Immature natural killer cell (primary cell): ENCODE measurements around the gene TBC1D22A. TPM values are rescaled to one million over a fixed set of nuclear protein-coding genes. Genes with fewer than 3 reads are reported as not detected.
A peak's percentile ranks its signal among the peaks of the same experiment; 100 is the strongest.

Experiments
- DNase-seq, 3 donors: peaks; one replicate each; pipeline ENCODE4 v3.0.0; 2022; ENCODE audit warnings: mixed read lengths in 1 of 3
- H3K27ac Mint-ChIP-seq, 6 donors: one replicate each; pipeline ENCODE4 v1.8.0; 2020; ENCODE audit warnings: mixed read lengths in 6 of 6, mild to moderate bottlenecking in 5 of 6, inconsistent platforms in 4 of 6, moderate library complexity in 3 of 6
- H3K27me3 Mint-ChIP-seq, 3 donors: one replicate each; pipeline ENCODE4 v1.8.0; 2020 to 2021; ENCODE audit warnings: low read depth in 3 of 3, mild to moderate bottlenecking in 3 of 3, mixed read lengths in 3 of 3, moderate library complexity in 3 of 3, inconsistent platforms in 1 of 3
- H3K36me3 Mint-ChIP-seq, 3 donors: one replicate each; pipeline ENCODE4 v1.8.0; 2020; ENCODE audit warnings: mixed read lengths in 3 of 3, inconsistent platforms in 2 of 3, mild to moderate bottlenecking in 2 of 3
- H3K4me1 Mint-ChIP-seq, 2 donors: one replicate each; pipeline ENCODE4 v1.8.0; 2020; ENCODE audit warnings: inconsistent platforms in 2 of 2, mild to moderate bottlenecking in 2 of 2, mixed read lengths in 2 of 2, moderate library complexity in 1 of 2
- H3K4me3 Mint-ChIP-seq, 5 donors: one replicate each; pipeline ENCODE4 v1.8.0; 2020; ENCODE audit warnings: mild to moderate bottlenecking in 5 of 5, mixed read lengths in 5 of 5, inconsistent platforms in 3 of 5, moderate library complexity in 3 of 5
- H3K9me3 Mint-ChIP-seq, 6 donors: one replicate each; pipeline ENCODE4 v1.8.0; 2020; ENCODE audit warnings: mild to moderate bottlenecking in 6 of 6, mixed read lengths in 6 of 6, inconsistent platforms in 4 of 6, moderate library complexity in 3 of 6
- polyA plus RNA-seq, 3 donors: library from polyadenylated mRNA; unstranded; fragments of 300-500 nt; fragmentation: Illumina TruSeq; gene quantifications; one replicate each; pipeline ENCODE4 v1.2.3, GENCODE V29; 2021

TBC1D22A gene
- polyA plus RNA-seq, 3 donors from 2014 or later: 20.6 to 28.0 (median 24.0) TPM

DNA sequence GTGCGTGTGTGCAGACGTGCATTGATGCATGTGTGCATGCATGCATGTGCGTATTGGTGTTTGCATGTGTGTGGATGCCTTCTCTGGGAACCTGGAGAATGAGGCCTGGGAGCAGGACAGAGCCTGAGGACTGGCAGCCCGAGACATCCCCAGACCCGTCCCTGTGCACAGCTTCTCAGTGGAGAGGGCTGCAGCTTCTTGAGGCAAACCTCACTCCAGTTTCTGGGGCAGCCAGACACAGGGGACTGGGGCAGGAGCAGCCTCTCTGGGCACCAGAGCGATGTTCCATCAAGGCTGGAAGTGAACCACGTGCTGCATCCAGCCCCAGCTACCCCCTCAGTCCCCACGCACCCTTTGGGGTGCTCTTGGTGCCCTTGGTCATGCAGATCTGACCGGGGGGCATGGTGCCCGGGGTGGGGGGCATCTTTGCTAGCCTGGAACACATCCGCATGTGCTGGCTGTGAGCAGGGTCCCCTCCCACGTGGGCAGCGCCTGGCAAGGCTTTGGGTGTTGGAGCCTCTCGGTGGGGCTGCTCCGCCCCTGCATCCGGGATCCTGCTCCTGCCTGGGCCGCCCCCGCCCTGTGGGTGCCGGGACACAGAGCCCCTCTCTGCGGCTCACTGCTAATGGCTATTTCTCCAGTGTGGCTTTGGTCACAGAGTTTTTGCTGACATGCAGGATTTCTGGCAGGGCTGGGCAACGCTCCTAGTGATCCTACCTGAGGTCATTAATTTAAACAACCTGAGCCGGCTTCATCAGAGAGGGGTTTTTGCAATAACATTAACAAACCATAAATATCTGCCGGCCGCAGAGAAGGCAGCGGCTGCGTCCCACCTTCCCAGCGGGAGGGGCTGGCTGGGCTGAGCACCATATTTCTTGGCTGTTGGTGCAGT, 434.7 kb downstream of the TBC1D22A start:
- no peaks in the 10 kb centered on the region for H3K4me1 Mint-ChIP-seq
- no peak overlapping the region for H3K27ac Mint-ChIP-seq
- H3K36me3 Mint-ChIP-seq: no peaks in the 10 kb centered on the region
- H3K4me3 Mint-ChIP-seq: peak overlapping the region in 1 of 5 donors; percentile 21
- peaks cover 3 to 6% (median 5%) of the 10 kb centered on the region in 3 donors for H3K27me3 Mint-ChIP-seq
- no peak for DNase-seq
- H3K9me3 Mint-ChIP-seq: no peaks in the 10 kb centered on the region

DNA sequence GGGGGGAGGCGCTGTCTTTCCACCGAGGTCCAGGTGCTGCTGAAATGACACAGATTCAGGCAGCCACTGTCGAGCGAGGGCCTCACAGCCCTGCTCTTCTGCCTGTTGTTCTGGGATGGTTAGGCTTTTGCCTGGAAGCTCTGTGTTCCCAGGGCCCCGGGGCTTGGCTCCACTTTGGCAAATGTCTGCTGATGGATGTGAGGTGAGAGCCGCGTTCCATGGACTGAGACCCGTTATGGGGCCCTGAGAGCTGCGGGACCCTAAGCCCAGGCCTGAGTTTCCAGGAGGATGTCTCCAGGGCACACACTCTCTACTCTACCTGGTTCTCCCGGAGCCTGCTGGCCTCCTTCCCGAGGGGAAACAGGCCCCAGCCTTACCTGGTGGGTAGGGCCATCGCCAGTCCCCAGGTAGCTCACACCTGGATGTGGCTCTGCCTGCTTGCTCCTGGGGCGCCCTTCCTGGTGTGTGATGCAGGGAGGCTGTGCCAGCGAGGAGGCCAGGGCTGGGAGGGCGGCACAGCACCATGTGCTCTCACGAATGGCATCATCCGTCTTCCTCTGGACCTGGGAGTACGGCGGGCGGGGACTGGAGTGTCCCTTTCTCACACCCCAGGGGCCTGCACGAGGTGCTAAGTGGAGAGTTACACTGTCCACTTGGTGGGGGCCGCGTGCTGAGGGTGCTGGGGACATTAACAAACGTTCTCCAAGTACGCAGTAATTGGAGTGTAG, 435.5 kb downstream of the TBC1D22A start:
- Mint-ChIP-seq H3K9me3 (no peaks in the 10 kb centered on the region), H3K4me1 (no peaks in the 10 kb centered on the region), H3K36me3 (no peaks in the 10 kb centered on the region), H3K27ac (no peak overlapping the region), H3K4me3 (no peak overlapping the region), H3K27me3 (peaks cover 3 to 6% (median 5%) of the 10 kb centered on the region in 3 donors)
- DNase-seq: no peak

DNA sequence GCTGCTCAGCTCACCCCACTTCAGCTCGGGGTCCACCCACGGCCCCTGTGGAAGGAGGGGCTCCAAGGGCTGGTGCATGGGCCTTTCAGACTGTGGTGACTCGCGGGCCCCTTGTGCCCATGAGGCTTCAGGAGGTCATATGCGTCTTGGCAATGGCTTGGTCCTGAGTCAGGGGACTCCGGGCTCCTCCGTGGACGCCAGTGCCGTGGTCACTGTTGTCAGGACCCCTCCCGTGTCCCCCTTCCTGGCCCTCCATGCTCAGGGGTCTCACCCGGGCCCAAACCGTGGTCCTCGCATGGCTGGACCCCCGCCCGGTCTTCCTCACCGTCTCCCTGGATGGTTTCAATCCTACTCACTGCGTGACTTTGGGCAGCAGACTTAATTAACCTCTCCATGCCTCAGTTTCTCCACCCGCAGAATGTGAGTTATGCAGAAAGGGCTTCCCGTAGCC, 436.4 kb downstream of the TBC1D22A start:
- no peaks in the 10 kb centered on the region for H3K36me3 Mint-ChIP-seq
- no peak overlapping the region for H3K4me3 Mint-ChIP-seq
- no peaks in the 10 kb centered on the region for H3K9me3 Mint-ChIP-seq
- H3K27me3 Mint-ChIP-seq: peaks cover 3 to 6% (median 5%) of the 10 kb centered on the region in 3 donors
- H3K27ac Mint-ChIP-seq: no peak overlapping the region
- no peaks in the 10 kb centered on the region for H3K4me1 Mint-ChIP-seq
- DNase-seq: no peak

DNA sequence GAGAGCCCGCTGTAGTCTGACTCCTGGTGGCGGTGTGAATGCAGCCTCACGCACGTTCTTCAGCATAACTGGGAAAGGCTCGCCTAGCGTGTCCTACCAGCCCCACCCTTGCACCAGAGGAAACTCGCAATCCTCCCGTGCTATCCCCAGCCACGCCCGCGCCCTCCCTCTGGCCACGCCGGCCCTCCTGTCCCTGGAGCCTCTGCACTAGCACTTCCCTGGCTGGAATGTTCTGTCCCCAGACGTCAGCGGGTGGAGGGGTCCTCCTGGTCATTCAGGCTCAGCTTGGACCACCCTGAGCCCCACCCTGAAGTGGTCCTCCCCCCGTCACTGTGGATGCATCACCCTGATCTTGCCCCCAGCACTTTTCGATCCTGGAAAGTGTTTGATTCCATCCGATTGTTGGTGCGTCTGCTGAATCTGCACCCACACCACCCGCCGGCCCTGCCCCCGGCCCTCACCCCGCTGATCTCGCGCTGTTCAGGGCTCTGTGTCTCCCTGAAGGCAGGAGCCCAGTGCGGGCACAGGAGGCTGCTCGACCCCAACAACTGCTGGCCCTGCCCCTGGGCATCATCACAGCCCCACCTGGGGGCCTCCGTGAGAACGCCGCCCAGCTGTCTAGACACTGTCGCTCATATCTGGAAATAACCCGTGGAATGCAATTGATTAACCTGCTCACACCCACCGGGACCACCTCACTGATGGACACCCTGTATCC, 437.0 kb downstream of the TBC1D22A start:
- Mint-ChIP-seq H3K4me3 (no peak overlapping the region), H3K36me3 (no peaks in the 10 kb centered on the region), H3K4me1 (no peaks in the 10 kb centered on the region), H3K27ac (no peak overlapping the region), H3K9me3 (no peaks in the 10 kb centered on the region), H3K27me3 (peaks cover 3 to 6% (median 5%) of the 10 kb centered on the region in 3 donors)
- DNase-seq: no peak

DNA sequence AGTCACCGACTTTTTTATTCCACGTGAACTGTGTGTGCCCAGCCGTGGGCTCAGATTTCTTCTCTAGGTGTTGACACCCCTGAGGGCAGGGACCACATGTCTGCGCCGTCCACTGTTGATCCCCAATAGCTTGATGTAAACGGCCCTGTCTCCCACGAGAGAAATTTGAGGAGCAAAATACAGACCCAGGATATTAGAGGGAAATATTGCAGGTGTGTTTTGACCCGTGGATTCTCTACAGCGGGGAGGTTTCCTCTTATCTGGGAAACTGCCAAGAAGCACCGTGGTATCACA, 437.5 kb downstream of the TBC1D22A start:
- H3K4me3 Mint-ChIP-seq: no peak overlapping the region
- H3K27ac Mint-ChIP-seq: no peak overlapping the region
- H3K27me3 Mint-ChIP-seq: peaks cover 3 to 5% (median 4%) of the 10 kb centered on the region in 3 donors
- H3K9me3 Mint-ChIP-seq: no peaks in the 10 kb centered on the region
- no peak for DNase-seq
- H3K4me1 Mint-ChIP-seq: no peaks in the 10 kb centered on the region
- H3K36me3 Mint-ChIP-seq: no peaks in the 10 kb centered on the region

DNA sequence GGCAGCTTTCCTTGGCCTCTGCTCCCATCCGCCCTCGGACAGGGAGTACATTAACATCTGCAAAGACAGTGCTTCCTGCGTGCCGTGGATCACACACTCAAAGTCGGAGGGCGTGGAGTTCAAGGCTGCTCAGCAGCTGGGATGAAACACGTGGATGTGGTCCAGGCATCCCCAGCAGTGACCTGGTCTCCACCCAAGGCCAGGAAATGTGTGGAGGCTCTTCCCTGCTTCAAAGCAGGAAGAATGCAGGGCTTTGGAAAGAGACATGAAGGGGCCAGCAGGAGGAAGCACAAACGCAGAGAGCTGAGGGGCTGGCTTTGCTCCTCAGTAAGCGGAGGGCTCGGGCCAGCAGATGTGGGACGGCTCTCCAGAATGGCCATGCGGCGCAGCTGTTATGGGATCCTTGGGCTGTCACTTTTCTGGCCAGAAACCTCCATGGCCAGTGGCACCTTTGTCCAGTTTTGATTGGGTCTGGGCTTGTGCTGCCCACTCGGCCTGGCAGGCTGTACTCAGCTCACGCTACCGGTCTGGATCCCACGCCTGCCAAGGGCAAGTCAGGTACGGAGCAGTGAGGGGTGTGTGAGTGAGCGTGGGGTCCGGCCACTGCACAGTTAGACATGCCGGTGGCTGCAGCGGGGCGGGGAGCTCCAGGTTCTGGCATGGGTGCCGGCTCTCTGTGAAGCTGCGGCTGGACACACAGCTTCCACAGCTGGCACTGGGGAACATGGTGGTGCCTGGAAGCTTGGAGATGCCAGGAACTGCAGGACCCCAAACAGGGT, 438.0 kb downstream of the TBC1D22A start:
- Mint-ChIP-seq H3K4me3 (no peak overlapping the region), H3K9me3 (no peaks in the 10 kb centered on the region), H3K36me3 (no peaks in the 10 kb centered on the region), H3K27me3 (peaks cover 3 to 5% (median 4%) of the 10 kb centered on the region in 3 donors), H3K4me1 (no peaks in the 10 kb centered on the region), H3K27ac (no peak overlapping the region)
- no peak for DNase-seq

DNA sequence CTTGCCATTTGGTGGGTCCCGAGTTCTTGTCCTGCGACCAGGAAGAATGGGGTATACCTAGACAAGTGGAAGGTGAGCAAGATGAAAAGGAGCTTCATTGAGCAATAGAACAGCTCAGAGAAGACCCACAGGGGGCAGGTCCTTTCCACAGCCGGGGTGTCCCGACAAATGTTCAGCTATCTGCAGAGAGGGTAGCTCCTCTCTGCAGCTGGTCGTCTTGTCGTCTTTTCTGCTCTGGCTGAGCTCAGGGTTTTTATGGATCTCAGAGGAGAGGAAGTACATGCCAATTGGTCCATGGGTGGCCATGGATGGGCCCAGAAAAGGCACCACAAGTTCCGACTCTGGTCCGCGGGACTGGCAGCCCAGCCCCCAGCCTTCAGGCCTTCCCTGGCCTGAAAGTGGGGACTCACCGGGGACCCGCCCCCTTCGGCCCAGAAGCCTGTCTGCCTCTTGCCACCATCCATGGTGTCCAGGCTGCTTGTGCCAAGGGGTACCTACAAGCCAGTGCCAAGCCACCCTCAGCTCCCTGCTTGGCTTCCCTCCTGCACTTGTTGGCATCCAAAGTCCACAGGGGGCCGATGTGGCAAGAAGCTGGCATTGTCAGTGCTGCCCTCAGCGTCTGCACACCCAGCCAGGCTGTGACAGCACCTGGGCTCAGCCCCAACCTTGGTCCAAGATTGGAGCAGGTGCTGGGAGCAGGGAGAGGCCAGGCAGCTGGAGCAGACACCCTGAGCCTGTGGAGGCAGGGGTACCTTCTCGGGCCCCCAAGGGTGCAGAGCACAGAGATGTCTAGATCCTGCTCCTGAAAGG, 438.9 kb downstream of the TBC1D22A start:
- Mint-ChIP-seq H3K27ac (no peak overlapping the region), H3K36me3 (no peaks in the 10 kb centered on the region), H3K9me3 (no peaks in the 10 kb centered on the region), H3K4me1 (no peaks in the 10 kb centered on the region), H3K27me3 (peaks cover 3 to 5% (median 4%) of the 10 kb centered on the region in 3 donors), H3K4me3 (no peak overlapping the region)
- no peak for DNase-seq

DNA sequence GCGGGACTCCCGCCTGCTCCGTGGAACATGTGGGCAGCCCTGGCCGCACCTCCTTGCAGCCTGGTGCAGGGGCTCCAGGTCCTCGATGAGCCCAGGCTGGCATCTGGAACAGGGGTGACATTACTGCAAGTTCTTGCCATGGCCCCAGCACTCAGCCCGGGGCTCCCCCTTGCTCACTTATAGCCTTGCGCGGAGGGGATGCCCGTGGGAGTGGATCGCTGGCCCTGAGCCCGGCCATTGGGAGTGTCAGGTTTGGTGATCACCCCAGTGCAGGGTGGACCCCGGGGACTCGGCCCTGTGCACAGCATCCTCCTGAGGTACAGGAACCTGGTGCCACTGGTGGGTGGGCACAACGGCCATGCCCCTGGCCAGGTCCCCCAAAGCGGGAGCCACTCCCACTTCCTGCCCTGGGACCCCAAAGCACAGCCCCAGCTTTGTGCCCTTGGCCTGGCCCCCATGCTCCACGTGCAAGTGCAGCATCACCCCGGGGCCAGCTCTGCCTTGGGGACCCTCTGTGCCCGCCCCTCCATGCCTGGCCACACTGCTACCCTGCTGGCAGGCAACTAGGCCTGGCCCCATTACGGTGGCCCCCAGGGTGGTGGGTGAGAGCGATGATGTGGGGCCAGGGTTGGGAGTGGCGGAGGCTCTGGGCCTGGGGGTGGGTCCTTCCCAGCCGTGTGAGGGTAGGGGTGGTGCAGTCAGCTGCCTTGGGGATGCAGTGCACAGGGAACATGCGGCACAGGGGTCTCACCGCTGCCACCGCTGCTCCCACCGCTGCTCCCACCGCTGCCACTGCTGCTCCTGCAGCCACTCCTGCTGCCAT, 439.8 kb downstream of the TBC1D22A start:
- Mint-ChIP-seq H3K27ac (no peak overlapping the region), H3K27me3 (peaks cover 3 to 5% (median 4%) of the 10 kb centered on the region in 3 donors), H3K36me3 (no peaks in the 10 kb centered on the region), H3K4me3 (no peak overlapping the region), H3K9me3 (no peaks in the 10 kb centered on the region), H3K4me1 (no peaks in the 10 kb centered on the region)
- no peak for DNase-seq

DNA sequence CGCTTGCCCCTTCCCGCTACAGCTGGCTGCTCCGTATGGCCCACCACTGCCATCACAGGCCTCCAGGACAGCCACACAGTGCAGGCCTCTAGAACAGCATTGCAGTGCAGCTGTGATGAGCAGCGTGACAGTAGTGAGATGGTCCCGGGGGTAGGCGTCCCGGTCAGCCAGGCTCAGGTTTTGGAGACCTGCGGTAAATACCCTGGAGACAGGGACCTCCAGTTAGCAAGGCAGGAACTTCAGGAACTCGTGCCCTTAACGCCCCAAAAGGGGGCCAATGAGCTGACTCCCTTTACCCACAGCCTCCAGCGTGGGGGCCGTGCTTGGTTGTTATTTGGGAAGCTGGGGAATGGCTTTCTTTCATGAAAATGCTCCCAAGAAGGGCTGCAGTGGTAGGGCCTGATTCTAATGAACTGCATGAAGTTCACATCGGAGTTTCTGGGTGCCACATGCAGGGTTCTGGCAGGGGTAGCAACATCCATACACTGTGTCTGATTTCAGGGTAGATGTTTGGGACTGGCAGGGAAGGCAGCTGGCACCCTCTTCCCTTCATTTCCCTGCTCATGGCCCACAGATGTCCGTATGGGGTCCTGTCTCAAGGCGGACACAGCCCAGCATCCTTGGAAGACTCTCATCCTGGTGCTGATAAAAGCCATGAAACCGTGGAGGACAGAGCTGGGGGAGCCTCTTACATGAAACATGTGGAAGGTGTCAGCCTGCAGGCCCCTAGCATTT, 440.5 kb downstream of the TBC1D22A start:
- Mint-ChIP-seq H3K27me3 (peaks cover 3 to 7% (median 4%) of the 10 kb centered on the region in 3 donors), H3K9me3 (no peaks in the 10 kb centered on the region), H3K4me3 (no peak overlapping the region), H3K27ac (no peak overlapping the region), H3K4me1 (no peaks in the 10 kb centered on the region), H3K36me3 (no peaks in the 10 kb centered on the region)
- DNase-seq: no peak

DNA sequence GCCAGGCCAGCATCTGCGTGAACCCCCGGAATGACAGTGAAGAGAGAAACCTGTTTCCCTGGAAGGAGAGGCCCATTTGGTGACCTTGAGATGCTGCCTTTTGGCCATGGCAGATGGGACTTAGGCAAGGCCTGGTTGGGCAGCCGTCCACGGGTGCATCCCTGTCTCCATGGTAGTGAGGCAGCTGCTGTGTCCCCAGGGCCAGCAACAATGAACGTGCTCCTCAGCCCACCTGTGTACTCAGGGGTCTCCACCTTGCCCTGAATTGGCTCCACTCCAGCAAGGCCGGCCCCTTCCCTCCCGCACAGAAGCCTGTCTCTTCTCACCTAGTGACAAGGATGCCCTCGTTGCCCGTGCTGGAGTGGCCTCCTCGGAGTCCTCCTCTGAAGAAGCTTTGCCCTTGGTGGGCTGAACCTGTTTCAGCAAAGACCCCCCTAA, 441.1 kb downstream of the TBC1D22A start:
- DNase-seq: no peak

DNA sequence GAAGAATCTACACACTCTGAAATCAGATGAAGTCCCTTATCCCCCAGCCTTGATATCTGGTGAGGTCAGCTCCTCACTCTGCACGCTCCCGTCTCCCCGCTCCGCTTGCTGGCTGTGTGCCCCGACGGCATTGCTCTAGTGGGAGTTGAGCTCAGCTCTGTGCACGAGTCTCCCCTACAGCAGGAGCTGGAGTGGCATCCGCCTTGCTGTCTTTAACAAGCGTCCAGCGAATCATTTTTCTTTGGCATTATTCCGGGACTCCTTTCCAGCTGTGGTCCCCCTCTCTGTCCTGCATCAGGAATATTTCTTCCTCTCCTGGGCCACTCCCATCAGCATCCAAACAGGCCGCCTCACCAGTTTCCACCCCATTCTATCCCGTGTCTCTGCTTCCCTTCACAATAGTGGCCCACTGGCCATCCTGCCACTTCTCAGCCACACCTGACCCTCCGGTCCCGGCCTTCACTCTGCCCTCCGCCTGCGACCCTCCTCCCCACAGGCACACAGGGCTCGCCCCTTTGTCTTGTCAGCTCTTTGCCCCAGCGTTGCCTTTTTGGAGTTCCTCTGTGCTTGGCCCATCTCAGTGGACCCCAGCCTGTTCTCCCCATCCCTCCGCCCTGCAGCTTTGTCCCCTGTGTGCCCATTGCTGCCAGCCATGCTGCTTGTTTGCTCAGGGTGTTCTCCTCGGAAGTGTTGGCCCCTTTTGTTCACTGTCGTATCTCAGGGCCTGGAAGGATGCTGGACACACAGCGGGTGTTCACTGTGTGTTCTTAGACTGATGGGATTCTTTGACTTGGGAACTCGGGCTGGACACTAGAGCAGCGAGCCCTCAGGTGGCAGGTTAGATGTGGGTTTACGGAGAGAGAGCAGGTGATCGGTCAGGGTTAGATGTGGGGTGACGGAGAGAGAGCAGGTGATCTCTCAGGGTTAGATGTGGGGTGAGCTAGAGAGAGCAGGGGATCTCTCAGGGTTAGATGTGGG, 441.8 kb downstream of the TBC1D22A start:
- Mint-ChIP-seq H3K27ac (no peak overlapping the region), H3K4me3 (no peak overlapping the region), H3K4me1 (no peaks in the 10 kb centered on the region), H3K9me3 (no peaks in the 10 kb centered on the region), H3K27me3 (peaks cover 0 to 4% (median 2%) of the 10 kb centered on the region in 3 donors), H3K36me3 (no peaks in the 10 kb centered on the region)
- no peak for DNase-seq

More for the DNA sequence above, 441.1 kb downstream of the TBC1D22A start:
- no peak overlapping the region for H3K4me3 Mint-ChIP-seq
- H3K9me3 Mint-ChIP-seq: no peaks in the 10 kb centered on the region
- no peak overlapping the region for H3K27ac Mint-ChIP-seq
- H3K4me1 Mint-ChIP-seq: no peaks in the 10 kb centered on the region
- no peaks in the 10 kb centered on the region for H3K36me3 Mint-ChIP-seq
- peaks cover 3 to 4% (median 4%) of the 10 kb centered on the region in 3 donors for H3K27me3 Mint-ChIP-seq
